Gastroesophageal sphincter (tissue), 4 donors: Measurements from ENCODE around the gene CBARP. TPM values are rescaled to one million over a fixed set of nuclear protein-coding genes. Genes with fewer than 3 reads are reported as not detected.

Experiments used
- ATAC-seq: fragments of 150-250 bp; one replicate; pipeline ENCODE4 v1.9.1; 2016; ENCODE audit warnings: mild to moderate bottlenecking, moderate library complexity
- H3K27ac ChIP-seq, 4 donors: fragments of 200-600 bp; sonication (generic) in 3 of 4; 1 replicate in 3 of 4; 2 replicates in 1 of 4; pipeline ENCODE4 v1.5.1; 2016 to 2019
- H3K27me3 ChIP-seq: fragments of 200-600 bp; sonication (generic); one replicate; pipeline ENCODE4 v1.5.1; 2019
- H3K36me3 ChIP-seq, 2 donors: fragments of 200-600 bp; sonication (generic); one replicate each; pipeline ENCODE4 v1.5.1; 2019; ENCODE audit warnings: control low read depth in 1 of 2
- H3K4me1 ChIP-seq, 3 donors: fragments of 200-600 bp; sonication (generic); 1 replicate in 2 of 3; 2 replicates in 1 of 3; pipeline ENCODE4 v1.5.1; 2016 to 2019; ENCODE audit warnings: control low read depth in 2 of 3
- H3K4me3 ChIP-seq, 2 donors: fragments of 200-600 bp; sonication (generic); one replicate each; pipeline ENCODE4 v1.5.1; 2019; ENCODE audit warnings: mild to moderate bottlenecking in 1 of 2, moderate library complexity in 1 of 2
- H3K9me3 ChIP-seq, 3 donors: fragments of 200-600 bp; sonication (generic); one replicate each; pipeline ENCODE4 v1.5.1; 2017 to 2019; ENCODE audit warnings: control low read depth in 2 of 3
- EP300 ChIP-seq: sonication (generic); formaldehyde crosslinking; IDR thresholded peaks from one replicate; pipeline ENCODE4 v1.6.1; 2017; ENCODE audit warnings: antibody characterized with exemption, mild to moderate bottlenecking
- POLR2A ChIP-seq, 2 donors: fragments of 450-650 bp; IDR thresholded peaks; one replicate each; pipeline ENCODE4 v1.6.1; 2017; ENCODE audit warnings: antibody characterized with exemption in 2 of 2, mild to moderate bottlenecking in 2 of 2, moderate library complexity in 1 of 2
- POLR2AphosphoS5 ChIP-seq: sonication (generic); formaldehyde crosslinking; IDR thresholded peaks from one replicate; pipeline ENCODE4 v1.6.1; 2017; ENCODE audit warnings: antibody characterized with exemption
- WGBS, 2 donors: methylation state at CpG; one replicate each; pipeline ENCODE4 v1.1.5; 2018; ENCODE audit warnings: low coverage in 1 of 2; 5-methylcytosine and 5-hydroxymethylcytosine counted together
- total RNA-seq, 4 donors: library from RNA; depleted of rRNA; stranded (reverse); fragments of >200 nt; gene quantifications; one replicate each; pipeline ENCODE4 v1.1.0, GENCODE V29; 2016
- TF ChIP-seq, protein P1 (sequence below), 4 experiments: fragments of 200-600 bp in 2 of 4; fragments of 450-650 bp in 2 of 4; sonication (generic) in 1 of 4; IDR thresholded peaks; one replicate each; pipeline ENCODE4 v1.5.1; 2017 to 2019; ENCODE audit warnings: antibody characterized with exemption in 4 of 4, mild to moderate bottlenecking in 2 of 4, moderate library complexity in 2 of 4

Gene CBARP
- total RNA-seq, 4 donors from 2014 or later: 0.13 to 0.73 (median 0.49) TPM; not detected in 1

- ATAC-seq: no peak
- WGBS, 2 donors: 90 to 100% methylated on average over 1 to 2 of the region's 12 CpGs
- H3K27ac ChIP-seq: no peak overlapping the region
- H3K36me3 ChIP-seq: peaks cover 0 to 50% of the 10 kb centered on the region in 2 donors
- no peaks in the 10 kb centered on the region for H3K9me3 ChIP-seq
- peaks cover 3 to 48% (median 29%) of the 10 kb centered on the region in 3 donors for H3K4me1 ChIP-seq
- peaks cover 5% of the 10 kb centered on the region for H3K27me3 ChIP-seq
- H3K4me3 ChIP-seq: no peak overlapping the region
- TF ChIP-seq POLR2AphosphoS5: no peak
Measured at GRCh38 chr19:1278074-1278473, 40.3 kb upstream of the CBARP start.

DNA sequence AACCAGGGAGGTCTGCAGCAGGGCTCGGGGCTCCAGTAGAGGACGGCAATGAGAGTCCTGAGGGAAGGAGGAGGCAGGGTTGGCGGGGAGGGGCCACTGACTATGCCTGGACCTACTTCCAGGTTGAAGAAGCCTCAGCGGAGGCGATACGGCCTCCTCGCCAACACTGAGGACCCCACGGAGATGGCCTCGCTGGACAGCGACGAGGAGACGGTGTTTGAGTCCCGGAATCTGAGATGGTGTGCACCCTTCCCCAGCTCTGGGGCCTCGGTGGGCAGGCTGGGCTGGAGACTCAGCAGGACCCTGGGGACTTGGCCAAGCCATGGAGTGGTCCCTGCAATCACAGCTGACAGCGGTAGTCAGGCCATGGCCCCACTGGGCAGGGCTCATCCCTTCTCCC lies 39.3 kb upstream of the CBARP start:
- no peak for ATAC-seq
- WGBS, 2 donors: 90 to 95% methylated on average over 4 to 12 of the region's 15 CpGs
- Histone ChIP-seq H3K36me3 (peaks cover 0 to 60% of the 10 kb centered on the region in 2 donors), H3K4me3 (no peak overlapping the region), H3K27me3 (no peaks in the 10 kb centered on the region), H3K27ac (peak overlapping the region in 2 of 4 donors; percentile 94 to 99), H3K9me3 (no peaks in the 10 kb centered on the region), H3K4me1 (peaks cover 3 to 59% (median 36%) of the 10 kb centered on the region in 3 donors)
- TF ChIP-seq, protein P1, sequence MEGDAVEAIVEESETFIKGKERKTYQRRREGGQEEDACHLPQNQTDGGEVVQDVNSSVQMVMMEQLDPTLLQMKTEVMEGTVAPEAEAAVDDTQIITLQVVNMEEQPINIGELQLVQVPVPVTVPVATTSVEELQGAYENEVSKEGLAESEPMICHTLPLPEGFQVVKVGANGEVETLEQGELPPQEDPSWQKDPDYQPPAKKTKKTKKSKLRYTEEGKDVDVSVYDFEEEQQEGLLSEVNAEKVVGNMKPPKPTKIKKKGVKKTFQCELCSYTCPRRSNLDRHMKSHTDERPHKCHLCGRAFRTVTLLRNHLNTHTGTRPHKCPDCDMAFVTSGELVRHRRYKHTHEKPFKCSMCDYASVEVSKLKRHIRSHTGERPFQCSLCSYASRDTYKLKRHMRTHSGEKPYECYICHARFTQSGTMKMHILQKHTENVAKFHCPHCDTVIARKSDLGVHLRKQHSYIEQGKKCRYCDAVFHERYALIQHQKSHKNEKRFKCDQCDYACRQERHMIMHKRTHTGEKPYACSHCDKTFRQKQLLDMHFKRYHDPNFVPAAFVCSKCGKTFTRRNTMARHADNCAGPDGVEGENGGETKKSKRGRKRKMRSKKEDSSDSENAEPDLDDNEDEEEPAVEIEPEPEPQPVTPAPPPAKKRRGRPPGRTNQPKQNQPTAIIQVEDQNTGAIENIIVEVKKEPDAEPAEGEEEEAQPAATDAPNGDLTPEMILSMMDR (IDR thresholded peaks at IDR 0.05): no peak
- TF ChIP-seq POLR2AphosphoS5: no peak
- no peak for TF ChIP-seq POLR2A (IDR thresholded peaks at IDR 0.05)
- TF ChIP-seq EP300: no peak

DNA sequence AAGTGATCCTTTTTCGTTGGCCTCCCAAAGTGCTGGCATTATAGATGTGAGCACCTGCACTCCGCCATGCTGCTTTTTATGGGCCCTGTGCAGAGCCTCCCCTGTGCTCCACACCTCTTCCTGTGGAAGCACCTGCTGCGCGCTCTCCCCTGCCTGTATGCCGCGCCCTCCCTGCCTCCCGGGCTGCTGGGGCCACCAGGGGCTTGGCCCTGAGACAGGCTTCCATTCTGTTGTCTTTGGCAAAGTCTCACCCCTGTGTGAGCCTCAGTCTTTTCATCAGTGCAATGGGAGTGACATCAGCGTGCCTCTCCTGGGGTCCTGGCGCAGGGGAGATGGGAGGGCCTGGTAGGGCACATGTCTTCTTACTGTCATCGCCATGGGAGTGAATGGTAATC lies 38.8 kb upstream of the CBARP start:
- H3K9me3 ChIP-seq: no peaks in the 10 kb centered on the region
- H3K4me3 ChIP-seq: peak overlapping the region in 1 of 2 donors; percentile 72
- peak overlapping the region in 3 of 4 donors; percentile 94 to 100 (median 99) for H3K27ac ChIP-seq
- 20 to 53% methylated on average over 1 to 2 of the region's 10 CpGs for WGBS, 2 donors
- TF ChIP-seq POLR2AphosphoS5 (no peak), POLR2A (IDR thresholded peaks at IDR 0.05) (no peak), EP300 (no peak)
- TF ChIP-seq, protein P1 (IDR thresholded peaks at IDR 0.05): no peak
- peaks cover 3 to 63% (median 41%) of the 10 kb centered on the region in 3 donors for H3K4me1 ChIP-seq
- H3K27me3 ChIP-seq: no peaks in the 10 kb centered on the region
- no peak for ATAC-seq
- H3K36me3 ChIP-seq: peaks cover 0 to 64% of the 10 kb centered on the region in 2 donors

- H3K36me3 ChIP-seq: peaks cover 0 to 70% of the 10 kb centered on the region in 2 donors
- H3K4me3 ChIP-seq: peak overlapping the region; percentile 35 to 72
- H3K27ac ChIP-seq: peak overlapping the region; percentile 71 to 100 (median 96)
- H3K27me3 ChIP-seq: no peaks in the 10 kb centered on the region
- H3K4me1 ChIP-seq: peaks cover 3 to 68% (median 46%) of the 10 kb centered on the region in 3 donors
- WGBS, 2 donors: 0 to 34% methylated on average over 4 to 7 of the region's 43 CpGs
- no peaks in the 10 kb centered on the region for H3K9me3 ChIP-seq
- ATAC-seq: no peak
- TF ChIP-seq POLR2A (IDR thresholded peaks at IDR 0.05) (peak in 1 of 2 donors; percentile 15), EP300 (no peak)
Measured at GRCh38 chr19:1275976-1276627, 38.3 kb upstream of the CBARP start.

DNA sequence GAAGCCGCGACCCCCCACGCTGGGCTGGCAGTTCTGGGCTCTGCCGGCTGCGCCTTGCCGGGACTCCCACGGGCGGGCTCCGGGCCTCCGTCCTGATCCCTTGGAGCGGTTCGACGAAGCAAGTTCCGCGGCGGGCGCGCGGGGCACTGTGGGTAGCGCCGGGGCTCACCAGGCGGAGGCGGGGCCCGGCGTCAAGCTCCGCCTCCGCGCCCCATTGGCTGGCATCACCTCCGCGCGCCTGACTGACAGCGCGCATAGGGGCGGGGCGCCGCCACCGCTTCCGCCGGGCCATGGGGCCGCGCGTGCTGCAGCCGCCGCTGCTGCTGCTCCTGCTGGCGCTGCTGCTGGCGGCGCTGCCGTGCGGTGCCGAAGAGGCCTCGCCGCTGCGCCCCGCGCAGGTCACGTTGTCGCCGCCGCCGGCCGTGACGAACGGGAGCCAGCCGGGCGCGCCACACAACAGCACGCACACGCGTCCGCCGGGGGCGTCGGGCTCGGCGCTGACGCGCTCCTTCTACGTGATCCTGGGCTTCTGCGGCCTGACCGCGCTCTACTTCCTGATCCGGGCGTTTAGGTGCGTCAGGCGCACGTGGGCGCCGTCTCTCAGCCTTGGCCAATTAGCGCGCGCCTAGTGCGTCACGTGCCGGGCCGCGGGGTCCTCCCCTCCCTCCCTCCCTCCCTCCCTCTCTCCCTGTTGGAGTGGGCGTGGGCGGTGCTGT lies 37.6 kb upstream of the CBARP start, which contains the start of gene FAM174C:
Gene FAM174C, plus strand, starts transcription at position 271 of the 716 bp plus-strand sequence. Its CDS starts 20 bp downstream, at position 291.
- peak within 1 kb of the TSS; percentile 71 to 100 (median 96) for H3K27ac ChIP-seq
- ATAC-seq: peak; percentile 92
- H3K36me3 ChIP-seq: peaks cover 0 to 73% of the 10 kb centered on the region in 2 donors
- no peaks in the 10 kb centered on the region for H3K9me3 ChIP-seq
- TF ChIP-seq POLR2A (IDR thresholded peaks at IDR 0.05): peak; percentile 60 to 77
- peak; percentile 70 for TF ChIP-seq POLR2AphosphoS5
- TF ChIP-seq, protein P1 (IDR thresholded peaks at IDR 0.05): peak in 2 of 4 experiments; percentile 25 to 34
- TF ChIP-seq EP300: no peak
- peak within 1 kb of the TSS; percentile 35 to 72 for H3K4me3 ChIP-seq
- no peaks in the 10 kb centered on the region for H3K27me3 ChIP-seq
- WGBS, 2 donors: no CpG with 5 or more reads among the region's 98 CpGs
- peaks cover 3 to 75% (median 53%) of the 10 kb centered on the region in 3 donors for H3K4me1 ChIP-seq
